Measurements from ENCODE around the gene EEF1G. TPM values are rescaled to one million over a fixed set of nuclear protein-coding genes. Genes with fewer than 3 reads are reported as not detected.

Gene EEF1G
- total RNA-seq, 4 donors from 2014 or later = 1,301 to 1,426 (median 1,363) TPM

GRCh38 chr11:62599901-62600300 lies 26.2 kb upstream of the EEF1G start:
- DNase-seq = no peak
- peak overlapping the region; percentile 90 to 94 for H3K27ac ChIP-seq
- no peaks in the 10 kb centered on the region for H3K27me3 ChIP-seq
- no peaks in the 10 kb centered on the region for H3K9me3 ChIP-seq
- H3K36me3 ChIP-seq = no peaks in the 10 kb centered on the region
- peaks cover 9 to 10% of the 10 kb centered on the region in 2 donors for H3K4me1 ChIP-seq
- no peak for TF ChIP-seq CTCF (IDR thresholded peaks at IDR 0.05)
- no peak for TF ChIP-seq POLR2A (IDR thresholded peaks at IDR 0.05)
- peak overlapping the region in 1 of 2 donors; percentile 80 for H3K4me3 ChIP-seq
- intact Hi-C loops (cut with DNase I; ENCODE audit: low total_unique reads) = no loop called here

- TF ChIP-seq POLR2A (IDR thresholded peaks at IDR 0.05) = peak in 1 of 2 donors; percentile 21
- peak in 1 of 4 experiments; percentile 12 for TF ChIP-seq CTCF (IDR thresholded peaks at IDR 0.05)
- peak overlapping the region in 1 of 2 donors; percentile 80 for H3K4me3 ChIP-seq
- H3K4me1 ChIP-seq = peaks cover 9 to 10% of the 10 kb centered on the region in 2 donors
- no peaks in the 10 kb centered on the region for H3K27me3 ChIP-seq
- peak; percentile 94 to 97 for DNase-seq
- intact Hi-C loops (cut with DNase I; ENCODE audit: low total_unique reads) = no loop called here
- no peaks in the 10 kb centered on the region for H3K36me3 ChIP-seq
- peak overlapping the region; percentile 90 to 94 for H3K27ac ChIP-seq
- H3K9me3 ChIP-seq = no peaks in the 10 kb centered on the region
These were observed 25.5 kb upstream of the EEF1G start for GRCh38 chr11:62599069-62599696.

GRCh38 chr11:62595124-62595523 lies 21.4 kb upstream of the EEF1G start:
- Histone ChIP-seq H3K4me3 (no peak overlapping the region), H3K4me1 (peaks cover 4 to 9% of the 10 kb centered on the region in 2 donors), H3K36me3 (no peaks in the 10 kb centered on the region), H3K27me3 (no peaks in the 10 kb centered on the region), H3K9me3 (no peaks in the 10 kb centered on the region), H3K27ac (no peak overlapping the region)
- DNase-seq = no peak
- no peak for TF ChIP-seq CTCF (IDR thresholded peaks at IDR 0.05)
- TF ChIP-seq POLR2A (IDR thresholded peaks at IDR 0.05) = no peak
- intact Hi-C loops (cut with DNase I; ENCODE audit: low total_unique reads) = no loop called here

- no peak overlapping the region for H3K27ac ChIP-seq
- no peaks in the 10 kb centered on the region for H3K4me1 ChIP-seq
- no peaks in the 10 kb centered on the region for H3K27me3 ChIP-seq
- peak; percentile 62 to 72 for DNase-seq
- H3K36me3 ChIP-seq = no peaks in the 10 kb centered on the region
- intact Hi-C loops (cut with DNase I; ENCODE audit: low total_unique reads) = no loop called here
- no peak overlapping the region for H3K4me3 ChIP-seq
- H3K9me3 ChIP-seq = no peaks in the 10 kb centered on the region
- no peak for TF ChIP-seq POLR2A (IDR thresholded peaks at IDR 0.05)
- peak; percentile 30 to 50 (median 40) for TF ChIP-seq CTCF (IDR thresholded peaks at IDR 0.05)
These were observed 19.8 kb upstream of the EEF1G start for GRCh38 chr11:62593434-62594044.

- Histone ChIP-seq H3K4me3 (no peak overlapping the region), H3K27me3 (no peaks in the 10 kb centered on the region), H3K4me1 (no peaks in the 10 kb centered on the region), H3K36me3 (no peaks in the 10 kb centered on the region), H3K9me3 (no peaks in the 10 kb centered on the region), H3K27ac (peak overlapping the region; percentile 88 to 91)
- DNase-seq = no peak
- intact Hi-C loops (cut with DNase I; ENCODE audit: low total_unique reads) = no loop called here
- no peak for TF ChIP-seq CTCF (IDR thresholded peaks at IDR 0.05)
- no peak for TF ChIP-seq POLR2A (IDR thresholded peaks at IDR 0.05)
These were observed 19.3 kb upstream of the EEF1G start for GRCh38 chr11:62592989-62593421.

Data from uterus (tissue), 4 donors.